GM18873 (cell line): ENCODE measurements around the gene PUDP.
"Not testable (repeated sequence)": the region's sequence is repeated elsewhere in the genome, so short reads cannot be mapped to it uniquely, and the experiment has no call there.

Experiments
- ATAC-seq: cut with Tn5 transposase; IDR thresholded peaks from one replicate; pipeline ENCODE4 v1.9.1; 2021; ENCODE audit warnings: mild to moderate bottlenecking, moderate library complexity, moderate number of reproducible peaks; ENCODE audit not compliant: unreplicated experiment, low FRiP score

The PUDP gene

DNA sequence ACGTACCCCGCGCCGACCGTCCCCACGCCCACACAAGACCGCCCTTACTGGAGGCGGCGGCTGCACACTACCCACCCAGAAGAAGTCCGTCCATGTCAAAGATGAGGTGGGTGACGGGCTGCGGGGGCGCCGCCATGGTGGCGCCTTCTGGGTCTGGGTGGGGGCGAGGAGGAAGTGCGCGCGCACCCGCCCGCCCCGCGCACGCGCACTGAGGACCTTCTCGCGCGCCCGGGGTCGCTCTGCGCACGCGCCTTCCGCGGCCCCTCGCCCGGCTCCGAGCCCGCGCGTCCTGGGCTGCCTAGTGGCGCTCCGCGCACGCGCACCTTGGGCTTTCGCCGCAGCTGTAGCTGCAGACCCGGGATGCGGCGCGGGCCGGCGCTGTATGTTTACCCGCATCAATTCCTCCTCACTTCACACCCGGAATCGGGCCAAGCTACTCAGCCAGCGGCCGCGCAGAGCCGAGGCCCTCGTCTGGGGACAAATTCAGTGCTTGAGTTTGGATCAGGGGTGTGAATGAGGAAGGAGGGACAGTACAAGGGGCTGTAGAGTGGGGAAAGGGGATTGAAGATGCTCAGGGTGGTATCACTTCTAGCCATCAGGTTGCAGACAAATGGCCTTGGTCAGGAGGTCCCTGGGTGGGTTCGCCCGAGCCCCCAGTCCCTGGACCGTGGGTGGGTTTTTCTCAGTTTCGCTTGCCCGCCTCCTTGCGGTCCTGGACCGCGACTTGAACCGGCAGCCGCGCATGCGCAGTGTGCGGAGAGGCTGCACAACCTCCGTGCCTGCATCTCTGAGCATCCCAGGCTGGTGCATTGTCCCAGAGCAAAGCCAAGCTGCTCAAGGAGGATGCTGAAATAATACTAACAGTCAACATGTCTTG, at the start of gene PUDP:
PUDP (minus strand) TSS at position 176 of the 877 bp plus-strand sequence; CDS start at position 136, 40 bp downstream.
- ATAC-seq: peak; percentile 60

DNA sequence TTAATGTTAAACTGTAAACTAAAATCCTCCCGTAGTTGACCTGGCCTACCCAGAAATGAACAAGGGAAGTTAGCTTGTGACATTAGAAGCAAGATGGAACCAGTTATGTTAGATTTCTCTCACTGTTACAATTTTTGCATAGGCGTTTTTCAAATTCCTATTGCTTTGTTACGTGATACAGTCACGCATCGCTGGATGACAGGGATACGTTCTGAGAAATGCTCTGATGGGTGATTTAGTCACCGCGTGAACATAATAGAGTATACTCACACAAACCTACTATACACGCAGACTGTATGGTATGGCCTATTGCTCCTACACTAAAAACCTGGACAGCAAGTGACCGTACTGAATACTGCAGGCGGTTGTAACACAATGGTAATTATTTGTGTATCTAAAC, 46.7 kb upstream of the PUDP start:
- no peak for ATAC-seq

GRCh38 chrX:7192871-7193270, 44.9 kb upstream of the PUDP start:
- no peak for ATAC-seq

DNA sequence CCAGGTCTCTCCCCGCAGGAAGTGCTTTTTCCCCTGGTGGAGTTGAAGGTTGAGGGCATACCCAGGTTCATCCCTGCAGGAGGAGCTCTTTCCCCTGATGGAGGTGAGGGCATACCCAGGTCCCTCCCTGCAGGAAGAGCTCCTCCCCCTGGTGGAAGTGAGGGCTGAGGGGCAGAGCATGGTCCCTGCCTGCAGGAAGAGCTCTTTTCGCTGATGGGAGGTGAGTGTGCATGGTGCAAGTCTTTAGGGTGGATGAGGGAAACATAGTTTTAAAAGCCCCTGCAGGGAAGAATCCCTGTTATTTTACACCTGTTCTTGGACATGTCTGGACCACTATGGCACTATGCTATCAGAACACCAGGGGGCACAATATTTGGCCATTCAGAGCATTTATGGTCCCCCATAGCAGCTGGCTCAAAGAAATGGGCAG, 43.7 kb upstream of the PUDP start:
- no peak for ATAC-seq

DNA sequence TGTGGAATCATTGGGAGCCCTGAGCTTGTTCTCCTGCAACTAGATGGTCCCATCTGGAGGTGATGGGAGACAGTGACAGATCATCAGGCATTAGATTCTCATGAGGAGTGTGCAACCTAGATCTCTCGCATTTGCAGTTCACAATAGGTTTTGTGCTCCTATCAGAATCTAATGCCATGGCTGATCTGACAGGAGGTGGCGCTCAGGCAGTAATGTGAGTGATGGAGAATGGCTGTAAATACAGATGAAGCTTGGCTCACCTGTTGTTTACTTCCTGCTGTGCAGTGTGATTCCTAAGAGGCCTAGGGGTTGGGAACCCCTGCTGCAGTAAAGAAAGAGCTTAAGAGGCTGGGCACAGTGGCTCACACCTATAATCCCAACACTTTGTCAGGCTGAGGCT, 42.2 kb upstream of the PUDP start:
- no peak for ATAC-seq

DNA sequence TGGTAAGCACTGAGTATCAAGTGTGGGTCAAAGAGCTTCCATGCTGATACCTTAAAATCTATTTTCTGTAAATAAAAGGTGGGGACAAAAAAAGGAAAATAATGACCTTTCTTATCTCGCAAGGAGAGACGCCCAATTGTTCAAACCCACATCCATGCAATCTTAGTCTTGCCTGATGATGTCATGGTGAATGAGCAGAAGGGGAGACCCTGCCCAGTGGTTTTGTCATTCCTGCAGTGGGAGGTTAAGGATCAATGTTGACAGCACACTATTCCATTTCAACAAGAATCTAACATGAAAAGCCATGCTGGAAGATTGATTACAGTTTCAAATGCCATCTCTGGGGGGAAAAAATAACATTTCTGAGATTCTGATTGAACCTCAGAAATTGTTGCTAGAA, 40.7 kb upstream of the PUDP start:
- ATAC-seq: no peak

DNA sequence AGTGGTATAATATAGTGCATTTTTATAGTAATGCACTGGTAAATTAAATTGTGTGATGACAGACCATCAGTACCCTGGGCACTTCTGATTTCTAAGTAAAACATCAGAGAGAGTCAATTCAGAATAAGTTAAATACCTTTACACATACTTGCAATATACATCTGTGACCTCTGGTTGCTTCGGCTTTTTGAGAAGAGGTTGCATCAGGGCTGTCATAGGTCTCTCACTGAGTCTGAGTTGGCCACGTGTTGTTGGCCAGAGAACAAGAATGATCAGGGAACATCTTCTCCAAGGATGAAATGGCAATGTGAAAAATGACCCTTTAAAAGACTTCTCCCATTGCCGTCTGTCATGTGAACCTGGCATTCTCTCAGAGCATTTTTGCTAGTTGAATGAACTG, 36.9 kb upstream of the PUDP start:
- no peak for ATAC-seq

GRCh38 chrX:7179446-7179845, 31.5 kb upstream of the PUDP start:
- no peak for ATAC-seq

GRCh38 chrX:7178859-7179258, 30.9 kb upstream of the PUDP start:
- not testable (repeated sequence) for ATAC-seq

GRCh38 chrX:7170898-7171297, 22.9 kb upstream of the PUDP start:
- no peak for ATAC-seq

- ATAC-seq: no peak
These were observed 21.7 kb upstream of the PUDP start for GRCh38 chrX:7169627-7170026.

- ATAC-seq: no peak
These were observed 20.4 kb upstream of the PUDP start for GRCh38 chrX:7168371-7168770.

DNA sequence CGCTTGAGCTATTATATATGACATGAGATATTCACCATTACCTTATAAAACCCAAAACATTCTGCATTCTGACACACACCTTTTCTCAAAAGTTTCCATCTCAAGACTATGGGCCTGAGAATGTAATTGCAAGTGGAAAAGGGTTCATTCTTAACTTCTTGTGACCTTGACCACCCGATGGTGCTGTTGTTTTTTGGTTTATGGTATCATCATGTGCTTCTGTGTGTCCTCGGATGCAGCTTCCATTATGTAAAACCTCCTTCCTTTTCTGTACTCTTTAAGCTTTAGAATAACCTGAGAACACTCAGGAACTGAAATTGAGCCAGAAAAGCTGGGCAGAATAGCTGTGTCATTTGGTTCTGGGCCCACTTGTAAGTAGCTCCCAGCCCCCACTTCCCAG, 16.2 kb upstream of the PUDP start:
- ATAC-seq: peak; percentile 74

- no peak for ATAC-seq
These were observed 15.3 kb upstream of the PUDP start for GRCh38 chrX:7163146-7163677.

DNA sequence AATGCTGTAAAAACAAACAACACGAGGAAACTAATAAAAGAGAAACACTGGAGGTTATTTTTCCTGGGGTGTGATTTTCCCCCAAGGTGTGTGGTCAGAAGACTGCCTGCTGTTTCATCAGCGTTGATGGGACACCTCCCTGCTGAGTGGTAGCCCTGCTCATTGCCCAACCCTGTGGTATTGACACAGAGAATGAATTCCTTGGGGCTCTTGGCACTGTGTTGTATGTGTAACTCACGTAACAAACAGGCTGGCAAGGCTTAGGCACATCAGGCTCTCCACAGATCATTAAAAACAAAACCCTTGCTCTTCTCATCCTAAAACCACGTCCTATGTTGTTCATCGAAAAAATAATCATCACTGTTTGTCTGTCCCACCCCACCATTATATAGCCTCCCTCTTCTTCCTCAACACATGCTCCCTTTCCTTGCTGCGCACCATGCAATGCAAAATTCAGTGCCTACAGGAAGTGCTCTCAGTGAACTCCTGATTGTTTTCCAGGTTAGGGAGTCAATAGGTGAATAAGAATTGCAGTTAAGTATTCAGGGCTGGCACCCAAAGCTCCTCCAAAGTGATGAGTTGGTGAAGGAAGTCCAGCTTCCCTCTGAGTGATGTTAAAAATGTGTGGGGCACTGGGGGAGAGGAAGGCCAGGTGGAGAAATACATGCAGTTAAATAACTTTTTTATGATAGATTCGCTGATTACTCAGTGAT, 11.4 kb upstream of the PUDP start:
- no peak for ATAC-seq

- ATAC-seq: no peak
These were observed 10.6 kb upstream of the PUDP start for GRCh38 chrX:7158468-7158990.

DNA sequence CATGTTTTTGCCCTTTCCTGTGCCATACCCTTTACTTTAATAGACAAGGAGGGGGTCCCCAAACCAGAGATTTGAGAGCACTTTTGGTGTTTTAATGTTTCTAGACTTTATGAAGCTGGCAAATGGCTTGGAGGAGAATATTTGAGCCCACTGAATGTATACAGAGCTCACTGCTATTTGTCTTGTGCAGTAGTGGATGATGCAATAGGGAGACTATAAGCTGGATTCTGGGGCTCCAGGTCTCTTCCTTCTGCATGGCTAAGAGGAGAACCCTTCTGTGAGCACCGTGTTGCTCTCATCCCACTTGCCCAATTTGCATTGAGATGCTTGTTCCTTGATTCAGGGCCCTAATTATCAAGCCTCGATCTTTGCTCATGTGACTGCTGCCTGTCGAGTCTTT, 8.9 kb upstream of the PUDP start:
- ATAC-seq: no peak

DNA sequence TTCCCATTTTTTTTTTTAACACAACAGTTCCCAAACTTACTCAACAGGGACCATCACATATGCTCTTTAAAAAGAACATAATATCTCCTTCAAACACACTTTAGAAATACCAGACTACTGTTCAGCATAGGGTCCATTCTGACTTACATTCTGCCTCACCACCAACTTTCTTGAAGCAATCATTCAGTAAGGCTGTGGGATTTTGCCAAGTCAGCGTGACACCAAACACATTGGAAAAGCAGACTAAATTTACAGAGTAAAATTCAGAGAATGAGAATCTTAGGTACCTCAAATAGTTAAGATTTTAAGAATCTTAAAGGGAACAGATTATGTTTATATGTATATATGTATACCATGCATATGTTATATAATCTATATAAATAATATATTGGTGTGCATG, 7.2 kb upstream of the PUDP start:
- no peak for ATAC-seq

DNA sequence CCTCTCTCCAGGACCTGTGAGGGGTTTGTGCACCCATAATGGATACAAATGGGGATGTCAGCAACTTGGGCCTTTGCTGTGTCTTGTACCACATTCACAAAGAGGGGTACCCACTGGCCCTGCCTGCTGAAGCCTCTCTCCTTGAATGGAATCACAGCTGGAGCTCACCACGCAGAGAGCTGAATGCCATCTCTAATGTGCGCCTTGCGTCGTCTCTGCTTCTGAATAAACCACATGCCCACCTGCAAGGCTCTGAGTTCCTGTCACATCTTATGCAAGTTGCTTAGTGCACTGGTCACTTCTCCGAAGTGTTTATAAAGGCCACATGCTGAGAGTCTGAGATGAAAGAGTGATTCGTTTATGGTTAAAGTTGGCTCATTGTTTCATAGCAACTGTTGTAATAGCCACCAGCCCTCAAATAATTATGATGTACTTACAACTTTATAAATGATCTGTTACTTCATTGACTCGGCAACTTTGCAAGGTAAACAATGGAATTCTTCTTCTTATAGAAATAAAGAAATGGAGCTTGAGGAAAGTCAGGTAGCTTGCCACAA, 6.2 kb upstream of the PUDP start:
- no peak for ATAC-seq

GRCh38 chrX:7153231-7153630, 5.3 kb upstream of the PUDP start:
- no peak for ATAC-seq

- peak; percentile 27 for ATAC-seq
These were observed 1.5 kb upstream of the PUDP start for GRCh38 chrX:7149411-7149810.
